Superior temporal gyrus (tissue), 1 donor: Measurements from ENCODE around the gene TMEM209.
"Not testable (repeated sequence)": the region's sequence is repeated elsewhere in the genome, so short reads cannot be mapped to it uniquely, and the experiment has no call there.

Experiments
- DNase-seq: peaks from one replicate; pipeline ENCODE4 v3.0.0-alpha.2; 2016; ENCODE audit errors: extremely low spot score

The TMEM209 gene

DNA sequence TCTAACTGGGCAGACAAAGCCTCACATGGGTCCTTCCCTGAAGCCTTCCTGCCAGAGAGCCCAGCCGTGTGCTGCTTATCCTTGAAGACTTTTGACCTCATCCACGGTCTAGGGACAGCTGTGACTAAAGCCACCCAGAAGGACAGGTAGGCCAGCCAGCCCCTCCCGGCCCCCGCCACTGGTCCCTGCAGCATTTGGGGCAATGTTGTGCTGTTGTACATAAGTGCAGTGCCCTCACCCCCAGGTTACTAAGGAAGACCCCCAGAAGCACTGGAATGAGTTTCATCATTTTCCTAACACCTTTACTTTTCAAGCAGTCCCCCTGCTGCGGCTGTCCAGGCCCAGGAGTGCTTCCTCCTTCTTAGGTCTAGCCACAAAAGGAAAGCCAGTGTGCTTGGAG, 43.0 kb downstream of the TMEM209 start:
- DNase-seq, result no peak

DNA sequence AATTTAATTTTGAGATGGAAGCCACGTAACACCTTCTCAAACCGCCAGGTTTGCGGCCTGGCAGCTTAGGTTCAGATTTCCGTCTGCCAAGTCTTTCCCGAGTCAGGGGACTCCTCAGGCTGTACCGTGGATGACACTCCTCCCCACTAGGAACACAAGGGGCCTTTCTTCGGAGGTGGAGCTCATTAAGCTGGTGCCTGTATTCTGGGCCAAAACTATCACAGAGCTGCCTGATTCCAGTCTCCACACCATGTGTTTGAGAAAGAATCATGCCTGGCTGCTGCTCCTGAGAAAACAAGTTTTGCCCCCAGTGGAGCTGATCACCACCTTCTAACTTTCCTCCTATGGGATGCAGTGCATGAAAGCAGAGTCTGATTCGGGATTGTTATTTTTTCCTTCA, 44.8 kb downstream of the TMEM209 start:
- DNase-seq, result no peak

DNA sequence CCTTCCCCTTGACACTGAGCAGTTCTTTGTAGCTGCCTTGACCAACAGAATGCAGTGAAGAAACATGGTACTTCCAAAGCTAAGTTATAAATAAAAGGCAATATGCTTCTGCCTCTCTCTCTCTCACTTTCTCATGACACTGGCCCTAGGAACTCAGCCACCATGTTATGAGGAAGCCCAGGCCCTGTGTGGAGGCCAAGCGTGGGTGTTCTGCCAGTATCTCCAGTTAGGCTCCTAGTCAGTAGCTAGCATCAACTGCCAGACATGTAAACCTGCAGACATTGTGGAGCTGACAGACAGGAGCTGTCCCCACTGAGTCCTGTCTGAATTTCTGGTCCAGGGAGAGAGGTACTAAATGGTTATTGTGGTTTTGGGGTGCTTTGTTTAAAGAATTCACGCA, 45.2 kb downstream of the TMEM209 start:
- no peak for DNase-seq

DNA sequence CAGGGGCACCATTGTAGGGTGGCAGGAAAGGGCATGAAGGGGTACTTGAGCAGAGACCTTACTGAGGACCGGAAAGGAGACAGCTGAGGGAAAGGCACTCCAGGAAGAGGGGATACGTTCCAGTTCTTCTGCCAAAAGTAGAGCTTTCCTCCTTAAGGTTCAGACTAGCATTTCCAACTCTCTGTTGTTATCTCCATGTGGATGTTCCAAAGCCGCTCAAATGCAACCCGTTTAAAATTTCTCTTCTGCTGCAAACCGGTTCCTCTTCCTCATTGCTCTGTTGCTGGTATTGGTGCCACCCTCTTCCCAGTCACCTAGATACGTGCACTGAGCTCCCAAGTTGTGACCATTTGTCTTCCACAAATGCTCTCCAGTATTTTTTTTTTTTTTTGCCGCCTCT, 47.5 kb downstream of the TMEM209 start:
- DNase-seq, result no peak

DNA sequence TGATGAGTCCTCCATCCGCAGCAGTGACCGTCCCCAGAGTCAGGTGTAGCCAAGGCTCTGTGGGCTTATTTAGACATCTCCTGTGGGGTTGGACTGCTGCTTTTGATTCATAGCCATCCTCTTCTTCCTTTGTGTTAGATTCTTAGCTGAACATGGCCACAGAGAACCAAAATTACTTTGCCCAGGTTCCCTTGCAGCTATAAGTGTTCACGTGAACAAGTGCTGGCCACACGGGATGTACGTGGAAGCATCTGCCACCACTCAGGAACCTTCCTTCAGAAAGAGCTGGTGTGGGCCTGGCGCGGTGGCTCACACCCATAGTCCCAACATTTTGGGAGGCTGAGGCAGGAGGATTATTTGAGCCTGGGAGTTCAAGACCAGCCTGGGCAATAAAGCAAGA, 49.1 kb downstream of the TMEM209 start:
- no peak for DNase-seq

DNA sequence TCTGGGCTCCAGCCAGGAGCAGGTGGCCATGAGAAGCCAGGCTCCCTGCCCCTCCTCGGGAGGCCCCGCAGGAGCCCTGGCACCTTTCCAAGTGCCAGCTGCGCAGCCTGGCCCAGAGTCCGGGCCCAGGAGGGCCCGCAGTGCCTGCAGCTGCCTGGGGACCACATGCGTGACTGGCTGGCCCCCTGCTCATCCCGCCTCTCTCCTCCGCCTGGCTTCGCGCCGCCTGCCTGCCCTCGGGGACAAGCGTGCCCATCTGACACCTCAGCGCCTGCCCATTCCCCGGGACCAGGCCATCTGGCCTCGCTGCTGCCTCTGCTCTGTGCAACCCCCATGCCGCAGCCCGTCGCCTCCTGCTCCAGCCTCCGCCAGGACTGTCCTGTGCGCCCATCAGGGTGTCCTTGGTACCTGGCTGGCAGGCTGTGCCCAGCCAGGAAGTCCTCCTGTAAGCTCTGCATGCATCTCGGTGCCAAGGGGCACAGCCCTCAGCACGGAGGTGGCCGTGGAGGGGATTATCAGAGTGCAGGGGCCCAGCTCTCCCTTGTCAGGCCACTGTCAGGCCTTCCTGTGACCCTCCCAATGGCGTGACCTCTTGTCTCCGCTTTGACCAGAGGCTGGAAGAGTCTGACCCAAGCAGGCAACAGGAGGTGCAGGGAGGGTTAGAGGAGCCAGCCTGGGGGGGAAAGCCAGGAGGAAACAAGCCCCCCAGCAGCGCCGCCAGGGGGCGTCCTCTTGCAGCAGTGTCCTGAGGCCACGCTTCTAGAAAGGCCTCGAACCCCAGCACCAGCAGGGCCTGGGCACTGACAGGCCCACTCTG, 50.5 kb downstream of the TMEM209 start:
- no peak for DNase-seq

DNA sequence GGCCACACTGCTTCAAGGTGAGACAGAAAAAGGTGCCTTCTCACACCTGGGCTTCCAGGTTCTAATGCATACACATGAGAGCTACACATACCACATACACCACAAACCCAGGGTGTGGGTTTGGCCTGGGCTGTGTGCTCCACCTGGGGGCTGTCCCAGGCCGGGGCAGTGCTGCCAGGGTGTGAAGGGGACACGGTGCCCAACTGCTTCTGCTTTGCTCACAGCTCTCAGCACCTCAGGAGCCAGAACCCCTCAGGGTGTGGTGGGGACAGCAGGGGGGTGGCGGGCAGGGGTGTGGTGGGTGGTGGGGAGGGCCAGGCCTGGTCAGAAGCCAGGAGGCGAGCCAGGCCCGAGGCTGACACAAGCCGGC, 51.1 kb downstream of the TMEM209 start:
- DNase-seq, result no peak

DNA sequence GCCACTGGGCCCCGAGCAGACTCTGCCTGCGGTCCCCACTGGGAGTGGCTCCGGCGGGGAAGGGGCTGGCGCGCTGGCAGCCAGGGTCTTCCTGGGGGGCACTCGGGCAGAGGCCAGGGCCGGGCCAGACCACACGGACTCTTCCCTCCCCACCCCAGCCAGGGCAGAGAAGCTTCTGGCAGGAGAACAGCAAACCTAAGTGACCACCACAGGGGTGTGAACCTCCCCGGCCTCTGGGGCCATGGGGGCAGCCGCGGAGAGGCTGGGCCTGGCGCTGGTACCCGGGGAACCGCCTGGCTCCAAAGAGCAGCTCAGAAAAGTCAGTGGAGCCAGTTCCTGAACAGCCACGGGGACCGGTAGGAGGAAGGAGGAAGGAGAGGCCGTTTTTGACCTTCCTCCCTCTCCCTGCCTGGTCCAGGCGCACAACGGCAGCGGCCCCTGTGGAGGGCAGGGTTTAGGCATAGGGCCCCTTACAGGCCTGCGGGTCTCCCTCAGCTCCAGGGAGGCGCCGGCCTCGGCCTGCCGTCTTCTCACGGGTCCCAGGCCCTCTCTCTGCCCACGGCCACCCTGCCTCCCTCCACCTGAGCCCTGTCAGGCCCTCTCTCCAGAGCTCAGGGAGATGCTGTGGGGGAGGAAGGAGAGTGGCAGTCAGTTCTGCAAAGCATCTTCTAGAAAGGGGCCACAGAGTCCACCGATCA, 51.8 kb downstream of the TMEM209 start:
- no peak for DNase-seq

DNA sequence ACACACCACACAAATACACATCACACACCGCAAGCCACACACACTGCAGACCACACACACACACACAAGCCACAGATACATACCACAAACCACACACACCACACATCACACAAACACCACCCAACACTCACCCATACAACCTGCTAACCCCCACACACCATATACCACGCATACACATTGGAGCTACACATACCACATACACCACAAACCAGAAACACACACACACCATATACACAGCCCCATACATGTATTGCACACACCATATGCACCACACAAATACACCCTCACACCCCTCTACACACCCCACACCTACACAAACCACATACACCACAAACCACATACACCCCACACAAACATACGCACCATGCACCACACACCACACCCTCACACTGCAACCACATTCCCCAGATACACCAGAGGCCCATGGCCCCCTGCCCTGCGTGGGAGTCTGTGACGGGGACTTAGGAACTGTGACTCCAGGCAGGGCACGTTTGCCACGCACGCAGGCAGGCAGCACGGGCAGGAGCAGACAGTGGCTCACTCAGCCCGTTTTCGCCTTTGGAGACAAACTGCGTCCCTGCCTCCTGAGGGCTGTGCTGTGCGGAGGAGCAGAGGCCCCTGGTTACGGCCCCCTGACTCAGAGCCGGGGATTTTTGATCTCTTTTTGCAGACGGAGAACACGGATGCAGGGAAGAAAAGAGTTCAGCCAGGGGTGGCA, 52.6 kb downstream of the TMEM209 start:
- DNase-seq, result no peak

DNA sequence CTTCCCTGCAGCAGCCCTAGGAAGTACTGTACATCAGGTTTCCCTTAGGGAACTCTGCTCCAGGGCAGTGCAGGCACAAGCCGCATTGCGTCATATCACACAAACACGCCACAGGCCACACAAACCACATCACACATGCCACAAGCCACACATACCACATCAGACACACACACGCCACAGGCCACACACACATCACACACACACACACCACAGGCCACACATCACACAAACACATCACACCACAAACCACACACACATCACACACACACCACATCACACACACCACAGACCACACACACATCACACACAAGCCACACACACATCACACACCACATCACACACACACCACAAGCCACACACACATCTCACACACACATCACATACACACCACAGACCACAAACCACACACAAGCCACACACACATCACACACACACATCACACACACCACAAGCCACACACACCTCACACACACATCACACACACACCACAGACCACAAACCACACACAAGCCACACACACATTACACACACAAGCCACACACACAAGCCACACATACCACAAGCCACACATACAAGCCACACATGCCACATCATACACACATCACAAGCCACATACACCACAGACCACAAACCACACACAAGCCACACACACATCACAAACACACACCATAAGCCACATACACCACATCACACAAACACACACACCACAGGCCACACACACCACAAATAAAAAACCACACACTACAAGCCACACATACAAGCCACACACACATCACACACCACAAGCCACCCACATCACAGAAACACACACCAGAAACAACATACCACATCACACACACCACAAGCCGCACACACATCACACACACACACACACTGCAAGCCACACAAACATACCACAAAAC, 53.4 kb downstream of the TMEM209 start:
- DNase-seq, result no peak

DNA sequence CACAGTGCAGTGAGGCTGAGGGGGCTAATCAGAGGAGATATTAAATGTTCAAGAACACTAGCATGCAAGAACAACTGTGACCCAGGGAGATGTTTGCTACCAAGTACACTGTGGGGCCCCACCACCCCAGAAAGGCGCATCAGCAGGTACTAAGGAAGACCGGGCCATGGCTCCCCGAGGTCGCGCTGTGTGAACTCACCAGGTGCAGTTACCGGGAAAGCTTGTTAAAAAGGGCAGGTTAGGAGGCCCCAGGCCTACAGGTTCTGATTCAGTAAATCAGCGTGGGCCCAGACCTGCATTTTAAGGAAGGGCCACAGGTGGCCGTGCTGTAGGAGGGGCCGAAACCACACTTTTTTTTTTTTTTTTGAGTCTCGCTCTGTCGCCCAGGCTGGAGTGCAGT, 54.6 kb downstream of the TMEM209 start:
- no peak for DNase-seq

DNA sequence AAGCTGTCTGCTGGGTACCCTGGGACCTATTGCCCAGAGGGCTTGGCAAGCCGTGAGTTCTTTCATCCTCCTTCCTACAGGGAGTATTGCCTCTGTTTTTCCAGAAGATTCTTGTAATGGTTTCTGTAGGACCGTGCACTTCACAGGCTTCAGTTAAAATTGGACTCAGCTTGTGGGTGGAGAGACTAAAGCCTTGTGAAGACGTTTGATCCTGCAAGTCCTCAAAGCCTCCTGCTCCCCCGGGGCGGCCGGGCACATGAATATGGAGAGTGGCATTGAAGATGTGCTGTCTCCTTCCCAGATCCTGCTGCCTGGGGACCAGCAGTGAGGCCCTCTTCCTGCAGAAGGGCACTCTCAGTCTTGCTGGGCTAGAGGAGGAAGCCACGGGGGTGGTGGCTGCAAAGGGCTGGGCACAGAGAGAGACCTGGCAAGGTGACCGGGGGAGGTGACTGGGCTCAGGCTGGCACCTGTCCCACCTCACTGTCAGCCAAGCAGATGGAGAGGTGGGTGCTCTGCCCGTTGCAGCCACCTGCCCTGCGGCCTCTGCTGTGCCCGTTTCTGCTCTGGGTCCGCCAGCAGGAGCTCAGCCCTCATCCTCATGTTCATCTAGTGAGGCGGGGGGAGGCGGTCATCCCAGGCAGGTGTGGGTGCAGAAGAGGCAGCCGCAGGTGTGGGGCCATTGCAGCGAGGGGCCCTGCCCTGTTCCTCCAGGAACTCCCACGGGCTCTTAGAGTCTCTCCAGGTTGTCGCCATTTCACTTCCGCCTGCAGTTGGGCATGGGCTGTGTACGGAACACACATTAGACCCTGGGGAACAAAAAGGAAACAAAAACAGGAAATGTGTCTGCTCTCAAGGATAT, 55.7 kb downstream of the TMEM209 start:
- no peak for DNase-seq

DNA sequence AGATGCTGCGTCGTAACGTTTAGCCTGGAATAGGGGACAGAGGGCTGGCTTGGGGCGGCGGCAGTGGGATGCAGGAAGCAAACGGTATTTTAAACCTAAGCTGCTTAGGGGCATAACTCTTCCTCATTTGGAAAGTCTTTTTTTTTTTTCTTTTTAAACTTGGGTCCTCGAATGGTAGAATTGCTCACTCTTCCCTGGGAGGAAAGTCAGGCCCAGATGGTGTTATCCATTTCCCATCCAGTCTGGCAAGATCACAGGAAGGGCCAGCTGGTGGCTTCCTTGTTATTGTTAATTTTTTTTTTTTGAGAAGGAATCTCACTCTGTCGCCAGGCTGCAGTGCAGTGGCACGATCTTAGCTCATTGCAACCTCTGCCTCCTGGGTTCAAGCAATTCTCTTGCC, 56.6 kb downstream of the TMEM209 start:
- DNase-seq, result no peak

DNA sequence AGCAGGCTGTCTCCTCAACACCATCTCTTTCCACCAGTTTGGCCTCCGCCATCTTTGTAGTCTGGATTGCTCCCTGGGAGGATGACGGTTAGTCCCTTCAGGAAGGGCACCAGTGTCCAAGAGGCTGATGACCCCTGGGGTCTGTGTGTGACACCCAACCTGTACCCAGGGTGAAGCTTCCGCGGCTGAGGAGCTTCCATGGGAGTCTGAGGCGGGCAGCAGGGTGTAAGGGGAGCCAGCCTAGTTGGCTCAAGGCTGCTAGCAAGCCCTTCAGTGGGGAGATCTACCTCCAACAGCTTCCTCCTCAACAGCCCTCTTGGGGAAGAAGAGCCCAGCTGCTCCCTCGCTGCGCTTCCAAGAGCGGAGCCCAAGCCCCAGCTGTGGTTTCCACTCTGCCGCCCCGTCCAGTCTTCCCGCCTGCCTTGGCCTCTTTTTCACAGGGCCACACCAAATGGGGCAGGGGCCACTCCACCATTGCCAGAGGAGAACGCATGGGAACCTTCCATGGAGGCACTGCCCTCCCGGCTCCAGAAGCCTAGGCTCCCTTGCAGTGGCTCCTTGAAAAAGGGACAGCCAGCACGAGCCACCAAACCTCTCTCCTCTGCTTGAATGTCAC, 57.4 kb downstream of the TMEM209 start:
- no peak for DNase-seq

DNA sequence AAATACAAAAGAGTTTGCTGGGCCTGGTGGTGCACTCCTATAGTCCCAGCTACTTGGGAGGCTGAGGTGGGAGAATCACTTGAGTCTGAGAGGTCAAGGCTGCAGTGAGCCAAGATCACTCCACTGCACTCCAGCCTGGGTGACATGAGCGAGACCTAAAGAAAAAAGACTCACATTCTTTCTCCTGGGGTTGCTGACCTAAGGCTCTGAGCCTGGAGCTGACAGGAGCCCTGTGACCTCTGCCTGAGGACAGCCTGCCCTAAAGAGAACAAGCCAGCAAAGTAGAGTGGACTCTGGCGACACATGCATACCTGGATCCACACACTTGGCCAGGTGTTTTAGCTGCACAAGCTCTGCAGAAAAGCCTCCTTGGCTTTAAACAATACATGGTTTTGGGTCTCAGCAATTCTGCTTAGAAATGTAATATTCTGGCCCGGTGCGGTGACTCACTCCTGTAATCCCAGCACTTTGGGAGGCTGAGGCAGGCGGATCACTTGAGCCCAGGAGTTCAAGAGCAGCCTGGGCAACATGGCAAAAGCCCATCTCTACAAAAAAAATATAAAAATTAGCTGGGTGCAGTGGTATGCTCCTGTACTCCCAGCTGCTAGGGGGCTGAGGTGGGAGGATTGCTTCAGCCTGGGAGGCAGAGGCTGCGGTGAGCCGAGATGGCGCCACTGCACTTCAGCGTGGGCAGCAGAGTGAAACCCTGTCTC, 58.4 kb downstream of the TMEM209 start:
- no peak for DNase-seq

DNA sequence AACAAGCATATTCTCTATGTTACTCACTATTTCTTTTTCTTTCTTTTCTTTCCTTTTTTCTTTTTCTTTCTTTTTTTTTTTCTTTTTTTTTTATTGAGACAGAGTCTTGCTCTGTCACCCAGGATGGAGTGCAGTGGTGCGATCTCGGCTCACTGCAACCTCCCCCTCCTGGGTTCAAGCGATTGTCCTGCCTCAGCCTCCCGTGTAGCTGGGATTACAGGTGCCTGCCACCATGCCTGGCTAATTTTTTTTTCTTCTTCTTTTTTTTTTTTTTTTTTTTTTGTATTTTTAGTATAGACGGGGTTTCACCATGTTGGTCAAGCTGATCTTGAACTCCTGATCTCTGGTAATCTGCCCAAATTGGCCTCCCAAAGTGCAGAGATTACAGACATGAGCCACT, 59.1 kb downstream of the TMEM209 start:
- DNase-seq, result not testable (repeated sequence)

DNA sequence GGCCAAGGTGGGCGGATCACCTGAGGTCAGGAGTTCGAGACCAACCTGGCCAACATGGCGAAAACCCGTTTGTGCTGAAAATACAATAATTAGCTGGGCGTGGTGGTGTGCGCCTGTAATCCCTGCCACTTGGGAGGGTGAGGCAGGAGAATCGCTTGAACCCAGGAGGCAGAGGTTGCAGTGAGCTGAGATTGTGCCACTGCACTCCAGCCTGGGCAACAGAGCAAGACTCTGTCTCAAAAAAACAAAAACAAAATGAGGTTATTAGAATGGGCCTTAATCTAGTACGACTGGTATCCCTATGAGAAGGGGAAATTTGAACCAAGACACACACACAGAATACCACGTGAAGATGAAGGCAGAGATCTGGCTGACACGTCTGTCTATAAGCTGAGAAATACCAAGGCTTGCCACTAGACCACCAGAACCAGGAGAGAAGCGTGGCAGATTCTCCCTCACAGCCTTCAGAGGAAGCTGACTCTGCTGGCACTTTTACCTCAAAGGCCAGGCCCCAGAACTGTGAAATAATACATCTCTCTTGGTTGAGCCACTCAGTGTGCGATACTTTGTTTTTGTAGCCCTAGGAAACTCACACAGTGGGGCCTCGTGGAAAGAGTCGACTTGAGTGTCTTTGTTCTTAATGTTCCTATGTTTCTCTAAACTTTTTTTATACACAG, 59.6 kb downstream of the TMEM209 start:
- no peak for DNase-seq

DNA sequence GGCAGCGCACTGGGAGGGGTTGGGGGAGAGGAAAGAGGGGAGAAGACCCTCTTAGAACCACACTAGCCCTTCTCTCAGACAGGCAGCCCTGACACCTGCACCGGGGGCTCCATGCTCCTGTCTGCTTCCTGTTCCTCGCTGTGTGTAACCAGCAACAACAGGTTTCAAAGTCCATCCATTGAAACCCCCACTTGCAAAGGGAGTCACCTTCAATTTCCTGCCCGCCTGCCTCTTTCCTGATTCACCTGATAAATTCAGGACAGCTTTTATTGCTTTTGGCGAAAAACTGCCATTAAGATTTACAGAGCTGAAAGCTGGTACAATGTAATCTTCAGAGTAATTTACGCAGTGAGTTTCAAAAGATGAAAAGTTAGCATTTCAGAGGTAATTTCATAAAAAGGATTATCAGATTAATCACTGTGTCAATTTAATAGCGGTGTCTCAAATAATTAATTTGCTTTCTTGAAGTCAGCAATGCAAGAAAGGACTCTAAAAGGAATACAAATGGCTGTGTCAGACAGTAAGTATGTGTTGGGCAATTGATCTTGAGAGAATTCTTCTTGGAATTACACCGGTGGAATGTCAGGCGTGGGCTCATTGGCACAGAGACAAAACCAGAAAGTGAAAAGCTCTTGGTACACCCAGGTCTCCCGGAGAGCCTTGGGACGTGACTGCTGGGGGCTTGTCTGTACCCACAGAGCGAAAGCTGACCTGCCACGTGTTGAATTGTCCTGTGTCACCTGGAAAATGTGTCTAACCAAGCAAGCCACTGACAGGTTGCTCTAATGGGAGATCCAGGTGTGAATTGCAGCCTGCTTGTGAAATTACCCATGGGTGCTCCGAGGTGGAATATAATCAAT, 60.7 kb downstream of the TMEM209 start:
- no peak for DNase-seq
